Heart left ventricle (tissue), 13 donors: ENCODE results near the gene NPPA.

ENCODE experiments used
- CTCF ChIP-seq, 12 donors: fragments of 200-600 bp; sonication (generic) in 4 of 12; IDR thresholded peaks; one replicate each; pipeline versions ENCODE4 v1.5.0 to v1.8.0; 2018 to 2022; ENCODE audit warnings: antibody characterized with exemption in 12 of 12, mild to moderate bottlenecking in 5 of 12
- POLR2A ChIP-seq, 2 donors: fragments of 450-650 bp; IDR thresholded peaks; one replicate each; pipeline ENCODE4 v1.6.1; 2017; ENCODE audit warnings: antibody characterized with exemption in 2 of 2, mild to moderate bottlenecking in 2 of 2, moderate library complexity in 2 of 2
- donor health status: ischemic (EF 13 %, LVEDD 7.1; RV severe dilation, severe dysfunction).
- donor health status: DM: no; HTN: yes; CAD: no.
- donor health status: DM: no; HTN: no; CAD: no.
- donor health status: ischemic (EF 25% LVEDD 6.9; RV normal size, moderate dysfunction).
- donor health status: ischemic (EF 25% LVEDD 5.7; RV mildly dilated, moderate dysfunction).
- donor health status: ischemic (EF 35%, LVEDD 5.7; RV mildly dilated, moderate dysfunction).
- donor health status: nonischemic (EF 11% LVEDD 7.7; RV severe dilation, severe dysfunction).
- donor health status: DM: yes; HTN: yes; CAD: no.
- donor health status: PGD.
- donor health status: ischemic (EF 29% LVEDD 5.4; RV normal size, mild dysfunction).
- donor health status: nonischemic (EF 23%, LVEDD 6.1; RV moderate dilation, normal function).

- TF ChIP-seq CTCF (IDR thresholded peaks at IDR 0.05), result no peak
- TF ChIP-seq POLR2A (IDR thresholded peaks at IDR 0.05), result no peak
Observed at GRCh38 chr1:11862890-11863289, 15.3 kb upstream of the NPPA start.
